Neural cell (in vitro differentiated cells): ENCODE measurements around the gene SLC50A1.
"Not testable (repeated sequence)": the region's sequence is repeated elsewhere in the genome, so short reads cannot be mapped to it uniquely, and the experiment has no call there.

Source experiments
- EZH2 ChIP-seq: fragments of 200-600, 300-800 bp; shearing (Covaris generic), sonication (generic); IDR thresholded peaks from 2 replicates; pipeline ENCODE4 v1.6.1; 2014; ENCODE audit warnings: antibody characterized with exemption, low read length, borderline replicate concordance, mild to moderate bottlenecking; ENCODE audit not compliant: insufficient read depth, poor library complexity, severe bottlenecking
- REST ChIP-seq: IDR thresholded peaks from 2 replicates; pipeline ENCODE4 v1.6.1; 2012; ENCODE audit warnings: borderline replicate concordance

- TF ChIP-seq EZH2, REST: not testable (repeated sequence)
Measured at GRCh38 chr1:155163785-155164184, 28.1 kb downstream of the SLC50A1 start.
